Kidney tubule cell (primary cell): ENCODE measurements around the gene UCK2.
A peak's percentile ranks its signal among the peaks of the same experiment; 100 is the strongest.

ENCODE experiments used
- DNase-seq: peaks from one replicate; pipeline ENCODE4 v3.0.0-alpha.2; 2018; ENCODE audit warnings: low spot score

Gene UCK2

DNA sequence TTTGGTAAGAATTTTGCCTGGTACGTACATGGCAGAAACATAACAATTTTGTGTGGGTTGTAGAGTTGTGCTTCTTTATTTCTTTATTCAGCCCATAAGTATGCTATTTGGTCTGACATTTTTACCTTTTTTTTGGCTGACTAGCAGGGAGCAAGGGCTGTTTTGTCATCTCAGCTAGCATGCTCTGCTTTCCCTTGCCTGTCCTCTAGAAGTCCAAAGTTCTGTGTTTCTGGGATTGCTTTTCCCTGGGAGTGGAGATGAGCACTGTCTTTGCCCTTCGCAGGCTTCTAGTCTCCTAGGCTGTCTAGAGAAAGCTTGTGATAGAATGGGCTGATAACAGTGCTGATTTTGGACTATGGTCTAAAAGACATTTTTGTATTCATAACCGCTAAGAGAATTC is 7.5 kb downstream of the UCK2 start:
- DNase-seq = no peak

DNA sequence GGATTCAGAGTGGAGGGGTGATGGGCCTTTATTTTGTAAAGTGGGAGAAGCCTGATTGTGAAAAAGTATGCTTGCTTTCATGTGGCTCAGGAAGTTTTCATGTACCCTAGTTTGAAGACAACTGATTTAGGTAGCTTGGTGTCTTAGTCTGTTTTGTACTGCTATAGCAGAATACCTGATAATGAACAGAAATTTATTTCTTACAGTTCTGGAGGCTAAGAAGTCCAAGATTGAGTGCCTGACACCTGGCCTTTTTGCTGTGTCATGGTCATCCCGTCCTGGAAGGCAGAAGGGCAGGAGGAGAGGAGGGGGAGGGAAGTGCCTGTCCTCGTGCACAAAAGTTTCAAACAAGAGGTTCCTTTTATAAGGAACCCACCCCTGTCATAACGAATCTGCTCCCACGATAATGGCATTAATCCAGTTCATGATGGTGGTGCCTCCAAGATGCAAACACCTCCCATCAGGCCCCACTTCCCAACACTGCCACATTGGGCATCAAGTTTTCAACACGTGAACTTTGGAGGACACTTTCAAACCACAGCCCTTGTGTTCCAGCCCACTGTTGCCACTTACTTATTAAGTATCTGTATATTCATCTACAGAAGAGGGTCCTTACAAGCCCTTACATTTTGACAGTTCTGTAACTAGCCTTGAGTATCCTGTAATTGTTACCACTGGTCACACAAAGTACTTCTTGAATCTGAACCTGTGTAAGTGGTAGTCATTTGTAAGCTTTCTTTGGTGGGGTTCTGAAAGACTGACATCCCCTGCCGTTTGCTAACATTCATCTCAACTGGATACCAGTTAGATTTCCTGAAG is 9.5 kb downstream of the UCK2 start:
- DNase-seq = no peak

DNA sequence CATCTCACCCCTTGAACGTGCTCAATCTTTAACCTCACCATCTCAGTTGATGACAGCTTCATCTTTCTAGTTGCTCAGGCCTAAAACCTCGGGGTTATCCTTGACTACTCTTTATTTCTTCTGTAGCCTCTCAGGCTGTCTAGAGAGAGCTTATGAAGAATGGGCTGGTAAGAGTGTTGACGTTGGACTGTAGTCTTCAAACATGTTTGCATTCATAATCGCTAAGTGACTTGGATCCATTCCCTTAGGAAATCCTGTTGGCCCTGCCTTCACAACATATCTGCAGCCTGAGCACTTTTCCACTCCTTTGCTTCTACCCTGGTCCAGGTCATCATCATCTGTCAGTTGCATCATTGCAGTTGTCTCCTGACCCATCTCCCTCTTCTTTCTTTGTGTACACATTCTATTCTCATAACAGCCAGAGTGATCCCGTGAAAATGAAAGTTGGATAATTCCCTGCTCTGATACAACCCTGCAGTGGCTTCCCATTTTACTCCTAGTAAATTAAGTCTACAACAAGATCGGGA is 10.5 kb downstream of the UCK2 start:
- DNase-seq = no peak

DNA sequence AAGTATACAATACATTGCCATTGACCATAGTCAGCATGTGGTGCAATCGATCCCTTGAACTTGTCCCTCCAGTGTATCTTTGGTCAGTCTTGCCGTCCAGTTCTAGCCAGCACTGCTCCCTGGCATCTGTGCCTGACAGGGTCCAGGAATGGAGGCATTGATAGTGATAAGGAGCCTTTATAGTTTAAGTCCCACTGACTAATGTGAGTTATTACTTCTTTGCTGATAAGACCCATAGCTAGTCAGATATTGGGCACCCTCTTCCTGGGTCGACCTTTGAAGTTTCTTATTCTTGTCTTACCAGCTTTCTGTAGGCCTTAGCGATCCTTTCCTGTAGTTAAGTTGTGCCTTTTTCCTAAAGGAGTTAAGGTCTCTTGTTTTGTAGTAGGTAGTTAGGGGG is 13.0 kb downstream of the UCK2 start:
- DNase-seq = no peak

DNA sequence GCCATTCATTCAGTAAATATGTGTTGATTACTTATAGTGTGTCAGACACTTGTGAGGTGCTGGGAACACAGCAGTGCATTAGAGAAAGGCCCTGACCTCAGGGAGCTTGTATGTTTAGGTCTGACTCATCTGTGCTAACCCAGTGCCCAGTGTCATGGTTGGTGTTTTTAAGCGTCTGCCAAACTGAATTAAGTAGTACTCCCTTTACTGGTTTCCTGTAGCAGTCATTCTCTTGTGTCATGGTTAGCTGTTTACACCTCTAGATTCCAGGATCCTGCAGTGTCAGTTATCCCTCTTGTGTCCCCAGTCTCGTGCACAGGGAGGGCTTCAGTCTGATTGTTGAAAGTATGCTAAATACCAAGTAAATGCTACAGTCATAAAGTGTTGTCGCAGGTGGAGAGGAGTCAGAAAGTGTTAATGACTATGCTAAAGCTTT is 14.2 kb downstream of the UCK2 start:
- peak; percentile 70 for DNase-seq

DNA sequence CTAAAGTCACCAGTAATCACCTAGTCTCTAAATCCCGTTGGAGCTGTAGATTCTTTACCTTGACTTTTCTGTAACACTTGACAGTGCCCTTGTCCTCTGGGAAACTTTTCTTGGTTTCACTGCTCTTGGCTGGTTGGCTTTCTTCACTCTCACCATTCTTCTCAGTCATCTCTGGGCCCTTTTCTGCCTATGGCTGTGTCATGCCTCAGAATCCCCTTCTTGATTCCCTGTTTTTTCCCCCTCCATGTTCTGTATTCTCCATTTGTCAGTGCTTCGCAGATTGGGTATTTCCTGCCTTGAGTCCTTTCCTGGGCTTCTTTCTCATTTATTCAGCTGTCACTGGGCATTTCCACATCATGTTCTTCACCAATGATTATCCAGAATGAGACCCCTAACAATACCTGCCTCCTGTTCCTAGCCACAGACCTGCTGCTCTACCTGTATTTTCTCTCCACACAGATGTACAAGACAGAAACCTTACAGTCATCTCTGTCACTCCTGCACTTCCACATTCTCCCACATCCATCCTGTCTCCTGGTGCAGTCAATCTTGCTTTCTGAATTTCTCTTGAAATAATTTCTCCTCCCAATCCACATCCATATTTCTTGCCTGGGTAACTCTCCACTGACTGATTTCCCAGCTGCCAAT is 14.7 kb downstream of the UCK2 start:
- DNase-seq = no peak

DNA sequence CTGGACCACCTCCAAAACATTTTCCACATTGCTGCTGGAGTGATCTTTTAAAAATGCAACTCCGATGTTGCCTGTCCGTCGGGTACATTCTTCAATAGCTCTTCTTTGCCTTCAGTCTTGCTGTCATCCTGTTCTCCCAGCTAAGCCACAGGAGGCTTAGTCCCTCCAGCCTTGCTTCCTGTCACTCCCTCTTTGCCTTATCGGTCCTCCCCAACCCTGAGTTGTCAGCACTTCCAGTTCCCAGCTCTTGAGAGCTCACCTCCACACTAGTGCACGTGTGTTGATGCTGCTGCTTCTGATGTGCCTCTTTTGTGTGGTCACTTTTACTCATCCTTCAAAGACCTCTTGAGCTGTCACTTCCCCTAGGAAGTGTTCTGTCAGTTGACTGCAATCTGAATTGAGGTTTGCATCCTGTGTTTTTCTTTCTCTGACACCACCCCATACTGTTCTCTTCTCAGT is 15.3 kb downstream of the UCK2 start:
- DNase-seq = peak; percentile 69

DNA sequence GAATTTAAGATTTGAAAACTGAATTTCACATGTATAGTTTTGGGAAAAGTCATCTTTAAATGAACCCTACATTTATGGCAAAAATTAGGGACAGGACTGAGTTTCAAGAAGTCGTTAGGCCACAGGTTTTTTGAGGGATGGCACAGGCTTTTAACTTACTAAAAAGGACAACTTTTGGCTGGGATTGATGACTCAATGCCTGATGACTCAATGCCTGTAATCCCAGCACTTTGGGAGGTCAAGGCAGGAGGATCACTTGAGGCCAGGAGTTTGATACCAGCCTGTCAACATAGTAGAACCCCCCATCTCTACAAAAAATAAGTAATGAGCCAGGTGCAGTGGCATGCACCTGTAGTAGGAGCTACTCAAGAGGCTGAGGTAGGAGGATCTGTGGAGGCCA is 15.9 kb downstream of the UCK2 start:
- no peak for DNase-seq

DNA sequence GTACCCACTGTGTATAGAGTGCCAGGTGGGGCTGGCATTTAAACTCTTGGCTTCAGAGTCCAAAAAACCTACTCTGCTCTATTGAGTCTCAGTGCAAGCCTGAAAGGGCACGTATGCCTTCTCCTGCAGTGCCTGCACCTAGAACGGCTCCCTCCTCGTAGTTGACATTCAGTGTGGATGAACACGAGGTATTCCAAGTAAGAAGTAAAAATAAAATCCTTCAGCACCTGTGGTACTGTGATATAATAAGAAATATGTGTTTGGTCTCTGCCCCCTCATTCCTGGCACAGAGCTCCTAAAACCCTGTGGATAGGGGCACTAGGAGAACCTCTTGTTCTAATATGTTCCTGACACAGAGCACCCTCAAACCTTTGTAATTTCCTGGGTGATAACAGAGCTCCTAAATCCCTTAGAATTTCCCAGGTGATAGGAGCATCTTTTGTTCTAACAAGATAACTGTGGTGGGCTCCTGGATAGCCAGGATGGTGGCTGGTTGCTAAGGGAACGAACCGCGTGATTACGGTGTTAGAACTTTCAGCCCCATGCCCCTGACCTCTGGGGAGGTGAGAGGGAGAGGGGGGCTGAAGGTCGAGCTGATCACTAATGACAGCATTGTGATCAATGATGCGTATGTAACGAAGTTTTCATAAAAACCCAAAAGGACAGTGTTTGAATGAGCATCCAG is 16.8 kb downstream of the UCK2 start:
- DNase-seq = no peak

DNA sequence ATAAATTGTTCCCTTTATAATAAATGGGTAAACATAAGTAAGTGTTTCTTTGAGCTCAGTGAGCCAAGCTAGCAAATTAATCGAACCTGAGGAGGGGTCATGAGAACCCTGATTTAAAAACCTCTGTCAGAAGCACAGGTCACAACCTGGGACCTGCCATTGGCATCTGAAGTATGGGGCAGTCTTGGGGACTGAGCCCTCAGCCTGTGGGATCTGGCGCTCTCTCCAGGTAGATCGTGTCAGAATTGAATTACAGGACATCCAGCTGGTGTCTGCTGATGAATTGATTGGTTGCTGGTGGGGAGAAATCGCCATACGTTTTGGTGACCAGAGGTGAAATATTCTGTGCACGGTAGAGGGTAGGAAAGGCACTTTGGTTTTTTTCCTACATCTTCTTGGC is 17.5 kb downstream of the UCK2 start:
- no peak for DNase-seq

DNA sequence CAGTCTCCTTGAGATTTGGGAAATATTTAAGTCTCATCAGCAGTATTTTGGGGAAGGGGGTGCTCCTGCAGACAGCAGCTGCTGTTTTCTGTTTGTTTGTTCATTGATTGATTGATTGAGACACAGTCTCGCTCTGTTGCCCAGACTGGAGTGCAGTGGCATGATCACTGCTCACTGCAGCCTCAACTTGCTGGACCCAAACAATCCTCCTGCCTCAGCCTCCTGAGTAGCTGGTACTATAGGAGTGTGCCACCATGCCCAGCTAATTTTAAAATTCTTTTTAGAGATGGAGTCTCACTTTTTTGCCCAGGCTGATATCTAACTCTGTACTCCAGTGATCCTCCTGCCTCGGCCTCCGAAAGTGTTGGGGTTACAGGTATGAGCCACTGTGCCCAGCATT is 18.2 kb downstream of the UCK2 start:
- no peak for DNase-seq

DNA sequence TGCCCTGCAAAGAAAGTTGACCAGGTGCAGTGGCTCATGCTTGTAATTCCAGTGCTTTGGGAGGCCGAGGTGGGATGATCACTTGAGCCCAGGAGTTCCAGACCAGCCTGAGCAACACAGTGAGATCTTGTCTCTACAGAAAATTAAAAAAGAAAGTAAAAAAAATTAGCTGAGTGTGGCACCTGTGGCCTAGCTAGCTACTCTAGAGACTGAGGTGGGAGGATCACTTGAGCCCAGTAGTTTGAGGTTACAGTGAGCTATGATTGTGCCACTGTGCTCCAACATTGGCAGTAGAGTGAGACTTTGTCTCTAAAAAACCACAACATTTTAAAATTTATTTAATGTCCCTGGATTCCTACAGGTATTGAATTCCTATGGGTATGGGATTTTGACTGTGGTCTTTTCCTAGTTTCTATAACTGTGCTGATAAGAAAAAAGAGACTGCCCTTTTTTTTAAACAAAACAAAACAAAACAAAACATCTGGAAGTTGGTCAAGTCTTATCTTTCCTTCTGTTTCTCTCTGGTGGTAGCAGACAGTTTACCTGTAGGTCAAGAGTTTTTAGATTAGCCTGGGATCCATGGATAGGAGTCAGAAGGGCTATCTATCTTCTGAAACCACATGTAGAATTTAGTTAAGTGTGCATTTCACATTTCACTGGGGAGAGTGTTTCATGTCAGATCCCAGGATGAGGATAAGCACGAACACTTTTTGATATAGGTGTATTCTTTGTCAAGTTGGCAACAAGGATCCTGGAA is 18.8 kb downstream of the UCK2 start:
- DNase-seq = no peak

DNA sequence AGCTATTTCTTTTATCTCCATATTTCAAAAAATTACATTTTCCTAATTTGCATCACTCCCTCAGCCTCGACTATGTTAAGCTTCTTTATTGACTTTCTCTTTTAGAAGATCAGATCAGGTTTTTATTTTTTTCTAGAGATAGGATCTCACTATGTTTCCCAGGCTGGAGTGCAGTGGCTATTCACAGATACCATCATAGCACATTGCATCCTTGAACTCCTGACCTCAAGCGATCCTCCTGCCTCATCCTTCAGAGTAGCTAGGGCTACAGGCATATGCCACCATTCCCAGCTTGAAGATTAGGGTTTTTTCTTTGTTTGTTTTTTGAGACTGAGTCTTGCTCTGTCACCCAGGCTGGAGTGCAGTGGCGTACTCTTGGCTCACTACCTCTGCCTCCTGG is 20.1 kb downstream of the UCK2 start:
- no peak for DNase-seq

DNA sequence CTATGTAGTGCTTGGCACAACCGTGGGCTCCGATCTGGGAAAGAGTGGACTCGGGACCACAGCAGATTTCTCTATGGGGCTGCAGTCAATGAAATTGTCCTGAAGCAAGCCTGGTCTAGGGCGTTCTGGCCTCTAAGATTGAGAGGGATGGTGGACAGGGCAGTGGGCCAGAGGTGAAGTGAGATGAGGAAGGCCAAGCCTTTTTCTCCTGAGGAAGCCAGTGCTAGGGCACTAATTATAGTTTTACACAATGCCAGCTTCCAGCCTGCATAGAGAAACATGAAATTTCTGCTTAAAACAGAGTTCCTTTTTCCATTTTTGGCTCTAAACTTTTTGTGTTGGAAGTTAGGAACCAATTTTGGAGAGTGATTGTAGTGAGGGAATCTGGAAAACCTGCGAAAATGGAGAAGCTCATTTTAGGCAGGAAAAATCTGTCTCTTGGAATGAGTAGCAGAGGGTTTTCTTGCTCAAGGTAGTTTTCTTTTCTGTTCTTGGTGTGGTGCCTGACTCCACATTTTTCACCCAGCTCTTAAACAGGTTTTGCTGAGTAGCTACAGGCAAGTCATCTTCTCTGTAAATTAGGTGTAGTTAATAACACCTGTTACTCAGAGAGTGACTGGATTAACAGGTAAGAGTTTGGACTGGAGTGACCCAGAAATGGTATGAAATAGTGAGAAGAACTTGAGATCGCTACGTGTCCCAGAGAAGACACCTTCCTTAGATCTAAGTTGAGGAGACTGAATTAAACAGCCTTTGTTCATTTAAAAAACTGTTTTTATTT is 22.1 kb downstream of the UCK2 start:
- no peak for DNase-seq

DNA sequence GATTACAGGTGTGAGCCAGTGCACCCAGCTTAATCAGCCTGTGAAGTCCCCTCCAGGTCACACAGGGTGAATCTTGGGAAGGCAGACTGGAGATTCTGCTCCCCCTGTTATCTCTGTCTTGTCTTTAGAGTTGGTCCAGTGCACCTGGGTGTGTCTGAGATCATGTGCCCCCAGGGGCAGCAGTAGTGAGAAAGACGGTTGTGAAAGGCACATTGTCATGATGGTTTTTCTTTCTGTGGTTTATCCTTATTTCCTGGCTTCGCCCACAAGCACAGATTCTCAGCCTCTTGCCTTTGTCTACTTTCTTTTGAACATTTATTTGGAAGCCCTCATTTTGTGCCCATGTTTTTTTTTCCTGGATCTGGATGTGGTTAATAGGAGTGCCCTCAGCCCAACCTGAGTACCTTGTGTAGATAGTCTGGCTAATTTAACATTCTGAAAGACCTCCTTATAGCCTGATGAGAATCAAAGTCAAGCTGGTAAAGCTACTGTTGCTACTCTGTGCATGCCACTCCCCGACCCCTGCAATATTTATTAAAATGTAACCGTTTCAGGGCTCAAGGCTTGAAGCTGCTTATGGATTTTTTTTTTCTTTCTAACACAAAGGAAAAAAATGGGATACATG is 23.7 kb downstream of the UCK2 start:
- DNase-seq = peak; percentile 31

DNA sequence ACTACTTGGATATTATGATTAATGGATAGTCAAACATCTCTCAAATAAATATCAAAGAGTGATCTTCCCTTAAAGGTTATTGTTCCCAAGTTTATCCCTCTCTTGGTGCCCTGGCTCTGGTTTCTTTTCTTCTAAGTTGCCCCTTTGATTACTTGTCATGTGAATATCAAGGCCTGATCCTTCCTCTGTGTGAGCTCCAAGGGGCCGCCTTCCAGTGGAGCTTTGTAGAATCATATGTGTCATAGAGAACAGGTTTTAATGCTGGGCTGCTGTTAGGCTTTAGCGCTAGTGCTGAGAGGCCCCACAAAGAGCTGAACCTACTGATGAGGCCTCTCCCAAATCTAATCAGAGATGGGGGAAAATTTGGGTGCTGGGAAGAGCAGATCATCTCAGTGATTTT is 25.5 kb downstream of the UCK2 start:
- no peak for DNase-seq

DNA sequence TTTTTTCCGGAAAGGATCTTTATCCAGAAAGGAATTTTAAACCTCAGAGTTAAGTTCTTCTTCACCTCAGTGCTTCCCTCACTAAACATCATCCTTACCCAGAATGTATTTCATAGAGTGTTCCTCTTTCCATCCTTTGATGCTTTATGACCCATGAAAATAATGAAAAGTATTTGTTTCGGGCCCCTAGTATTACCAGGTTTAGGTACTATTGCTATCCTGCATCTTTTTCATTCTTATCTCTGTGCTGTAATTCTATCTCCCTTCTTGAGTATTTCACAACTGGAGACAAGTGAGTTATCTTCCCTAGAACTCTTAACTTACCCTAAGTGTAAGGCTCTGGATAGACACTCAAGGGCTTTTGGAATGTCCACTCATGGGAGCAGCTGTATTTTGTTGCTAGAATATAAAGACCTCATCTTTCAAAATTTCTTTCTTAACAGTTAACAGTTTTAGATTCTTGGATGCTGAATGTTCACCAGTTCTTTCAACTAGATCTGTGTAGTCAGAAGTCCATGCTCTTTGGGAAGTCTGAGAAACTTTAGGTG is 26.2 kb downstream of the UCK2 start:
- DNase-seq = no peak

DNA sequence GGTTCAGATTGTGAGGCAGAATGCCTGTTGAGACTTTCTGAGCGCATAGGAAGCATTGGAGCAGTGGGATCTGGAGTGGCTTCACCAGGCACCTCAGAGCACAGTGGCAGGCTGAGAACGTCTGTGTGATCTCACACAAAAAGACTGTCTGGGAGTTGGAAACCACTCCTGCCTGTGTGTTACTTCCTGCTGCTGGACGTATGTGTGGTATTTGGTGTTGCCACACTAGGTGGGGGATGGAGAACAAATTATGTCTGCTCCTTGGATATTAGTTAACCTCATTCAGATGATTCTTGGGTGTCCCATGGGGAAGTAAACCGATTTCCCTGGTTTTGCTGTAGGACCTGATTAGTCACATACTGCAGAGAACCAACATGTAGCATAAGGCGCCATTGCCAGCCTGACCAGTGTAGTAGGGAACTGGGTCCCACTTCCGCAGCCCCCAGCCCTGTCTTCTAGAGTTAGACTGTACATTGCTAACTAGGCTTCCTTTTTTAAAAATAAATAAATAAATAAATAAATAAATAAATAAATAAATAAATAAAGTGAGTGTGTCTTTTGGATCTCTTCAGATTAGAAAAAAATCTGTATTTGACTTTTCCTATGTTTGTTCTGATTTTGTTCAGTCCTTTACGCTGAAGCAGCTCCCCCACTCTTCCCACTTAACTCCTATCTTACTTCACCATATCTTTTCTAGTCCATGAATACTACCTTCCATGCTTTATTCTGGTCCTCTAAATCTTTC is 26.9 kb downstream of the UCK2 start:
- peak; percentile 92 for DNase-seq

DNA sequence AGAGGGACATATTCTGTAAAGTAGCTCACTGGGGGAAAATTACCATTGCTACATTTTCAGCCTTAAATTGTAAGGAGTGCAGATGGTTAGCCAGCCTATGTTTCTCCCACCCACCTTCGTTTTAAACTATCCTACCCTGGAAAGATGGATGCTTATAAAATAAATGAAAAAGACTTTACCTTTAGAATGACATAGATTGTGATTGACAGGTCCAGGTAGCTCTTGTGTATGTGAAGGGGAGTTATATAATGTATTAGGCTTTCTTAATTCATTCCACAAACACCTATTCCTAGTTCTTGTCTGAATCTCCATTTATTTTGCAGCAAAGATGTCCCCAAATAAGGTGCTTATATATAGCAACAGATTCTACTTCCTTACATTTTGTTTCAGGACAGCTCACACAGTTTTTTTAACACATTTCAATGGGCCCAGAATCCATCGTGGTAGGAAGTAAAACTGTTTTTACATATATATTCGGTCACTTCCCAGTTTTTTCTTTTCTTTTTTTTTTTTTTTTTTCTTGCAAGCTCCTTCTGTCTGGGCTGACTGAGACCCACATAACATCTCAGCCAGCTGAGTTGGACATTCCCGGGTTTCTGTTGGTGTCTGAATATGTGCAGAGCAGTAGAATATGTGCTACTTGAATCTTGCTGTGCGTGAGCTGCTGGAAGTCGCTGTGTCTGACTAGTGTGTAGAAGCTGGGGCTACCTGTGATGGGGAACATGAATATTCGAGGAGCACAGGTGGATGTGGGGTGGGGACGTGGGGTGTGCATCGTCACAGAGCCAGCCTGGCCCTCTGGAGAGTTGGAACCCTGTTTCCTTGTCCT is 27.8 kb downstream of the UCK2 start:
- no peak for DNase-seq
